AG09319 (cell line): Measurements from ENCODE around the gene KLHL10.
"Not testable (repeated sequence)": the region's sequence is repeated elsewhere in the genome, so short reads cannot be mapped to it uniquely, and the experiment has no call there.

Experiments used
- DNase-seq: peaks from one replicate; pipeline ENCODE4 v3.0.0-alpha.2; 2010; ENCODE audit warnings: low read depth; ENCODE audit errors: extremely low read depth
- TF ChIP-seq, protein P1 (sequence below): IDR thresholded peaks from 2 replicates; pipeline ENCODE4 v1.5.1; 2011; ENCODE audit warnings: low read depth, mild to moderate bottlenecking, inconsistent platforms, low read length, moderate library complexity

Gene KLHL10

GRCh38 chr17:41870097-41870496 lies 32.5 kb downstream of the KLHL10 start:
- no peak for DNase-seq
- TF ChIP-seq, protein P1, sequence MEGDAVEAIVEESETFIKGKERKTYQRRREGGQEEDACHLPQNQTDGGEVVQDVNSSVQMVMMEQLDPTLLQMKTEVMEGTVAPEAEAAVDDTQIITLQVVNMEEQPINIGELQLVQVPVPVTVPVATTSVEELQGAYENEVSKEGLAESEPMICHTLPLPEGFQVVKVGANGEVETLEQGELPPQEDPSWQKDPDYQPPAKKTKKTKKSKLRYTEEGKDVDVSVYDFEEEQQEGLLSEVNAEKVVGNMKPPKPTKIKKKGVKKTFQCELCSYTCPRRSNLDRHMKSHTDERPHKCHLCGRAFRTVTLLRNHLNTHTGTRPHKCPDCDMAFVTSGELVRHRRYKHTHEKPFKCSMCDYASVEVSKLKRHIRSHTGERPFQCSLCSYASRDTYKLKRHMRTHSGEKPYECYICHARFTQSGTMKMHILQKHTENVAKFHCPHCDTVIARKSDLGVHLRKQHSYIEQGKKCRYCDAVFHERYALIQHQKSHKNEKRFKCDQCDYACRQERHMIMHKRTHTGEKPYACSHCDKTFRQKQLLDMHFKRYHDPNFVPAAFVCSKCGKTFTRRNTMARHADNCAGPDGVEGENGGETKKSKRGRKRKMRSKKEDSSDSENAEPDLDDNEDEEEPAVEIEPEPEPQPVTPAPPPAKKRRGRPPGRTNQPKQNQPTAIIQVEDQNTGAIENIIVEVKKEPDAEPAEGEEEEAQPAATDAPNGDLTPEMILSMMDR = no peak

DNA sequence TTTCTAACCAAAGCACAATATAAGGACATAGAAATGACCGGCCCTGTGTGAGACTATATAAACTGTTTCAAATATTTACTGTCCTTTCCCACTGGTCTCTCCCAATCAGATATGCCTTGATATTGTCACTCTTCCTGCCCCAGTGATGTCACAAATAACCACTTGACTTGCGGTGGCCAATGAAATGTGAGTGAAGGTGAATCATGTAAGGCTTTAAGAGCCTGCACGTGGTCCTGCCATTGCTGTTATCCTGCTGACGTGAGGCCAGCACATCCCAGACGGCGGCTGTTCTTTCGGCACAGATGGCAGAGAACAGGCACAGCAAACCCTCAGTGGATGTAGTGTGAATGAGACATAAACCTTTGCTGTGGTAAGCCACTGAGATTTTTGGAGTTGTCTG lies 33.0 kb downstream of the KLHL10 start:
- no peak for DNase-seq
- TF ChIP-seq, protein P1 = no peak

DNA sequence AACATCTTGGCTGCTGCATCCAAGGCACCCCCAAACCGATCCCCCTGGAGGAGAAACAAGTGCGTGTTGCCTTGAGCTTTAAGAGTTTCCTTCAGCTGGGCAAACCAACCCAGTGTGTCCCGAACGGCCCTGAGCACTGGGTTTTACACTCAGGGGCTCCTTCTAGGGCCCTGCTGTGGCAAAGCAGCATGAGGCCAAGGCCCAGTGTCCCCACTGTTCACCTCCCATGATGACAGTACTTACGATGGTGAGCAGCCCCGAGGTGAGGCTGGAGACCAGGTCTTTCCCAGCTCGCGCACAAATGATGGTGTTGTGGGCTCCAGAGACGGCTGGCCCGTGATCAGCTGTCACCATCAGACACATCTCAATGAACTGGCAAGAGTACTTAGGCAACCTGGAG lies 34.2 kb downstream of the KLHL10 start:
- TF ChIP-seq, protein P1 = no peak
- no peak for DNase-seq

GRCh38 chr17:41873559-41874292 lies 36.1 kb downstream of the KLHL10 start:
- TF ChIP-seq, protein P1 = no peak
- DNase-seq = no peak

DNA sequence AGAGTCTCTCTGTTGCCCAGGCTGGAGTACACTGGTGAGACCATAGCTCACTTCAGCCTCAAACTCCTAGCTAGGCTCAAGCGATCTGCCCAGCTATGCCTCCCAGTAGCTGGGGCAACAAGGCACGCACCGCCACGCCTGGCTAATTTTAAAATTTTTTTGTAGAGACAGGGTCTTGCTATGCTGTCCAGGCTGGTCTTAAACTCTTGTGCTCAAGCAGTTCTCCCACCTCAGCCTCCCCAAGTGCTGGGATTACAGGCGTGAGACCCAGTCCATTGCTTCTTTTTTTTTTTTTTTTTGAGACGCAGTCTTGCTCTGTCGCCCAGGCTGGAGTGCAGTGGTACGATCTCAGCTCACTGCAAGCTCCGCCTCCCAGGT lies 36.7 kb downstream of the KLHL10 start:
- not testable (repeated sequence) for DNase-seq

DNA sequence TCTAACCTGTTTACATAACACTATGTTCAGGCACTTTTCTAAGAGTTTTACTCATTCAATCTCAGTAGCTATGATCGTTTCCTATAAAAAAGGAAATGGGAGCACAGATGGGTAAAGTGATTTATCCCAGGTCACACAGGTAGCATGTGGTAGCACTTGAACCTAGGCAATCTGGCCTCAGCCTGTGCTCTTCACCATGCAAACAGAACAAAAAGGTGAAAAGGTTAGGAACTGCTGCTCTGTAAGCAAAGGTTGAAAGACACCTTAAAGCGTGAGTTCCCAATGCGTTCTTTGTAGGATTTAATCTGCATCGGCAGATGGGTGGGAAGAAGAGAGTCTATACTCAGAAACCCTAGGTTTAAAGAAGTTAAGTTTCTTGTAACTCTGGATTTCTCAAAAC lies 42.5 kb downstream of the KLHL10 start:
- TF ChIP-seq, protein P1 = no peak
- no peak for DNase-seq

DNA sequence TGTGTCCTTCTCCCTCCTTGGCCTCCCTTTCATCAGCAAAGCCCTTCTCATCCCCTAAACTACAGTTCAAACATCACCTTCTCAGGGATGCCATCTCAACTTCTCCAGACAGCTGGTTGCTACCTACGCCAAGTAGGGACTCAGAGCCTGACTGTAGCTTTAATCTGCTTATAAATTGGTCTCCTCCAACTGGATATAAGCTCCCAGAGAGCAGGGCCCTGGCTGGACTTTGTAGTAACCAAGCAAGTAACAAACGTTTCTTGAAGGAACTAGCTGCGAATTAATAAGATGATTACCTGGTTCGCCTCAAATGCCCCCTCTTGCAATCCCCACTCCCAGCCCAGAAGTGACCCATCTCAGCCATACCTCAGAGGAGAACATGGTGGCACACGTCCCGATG lies 45.1 kb downstream of the KLHL10 start:
- TF ChIP-seq, protein P1 = no peak
- DNase-seq = no peak

DNA sequence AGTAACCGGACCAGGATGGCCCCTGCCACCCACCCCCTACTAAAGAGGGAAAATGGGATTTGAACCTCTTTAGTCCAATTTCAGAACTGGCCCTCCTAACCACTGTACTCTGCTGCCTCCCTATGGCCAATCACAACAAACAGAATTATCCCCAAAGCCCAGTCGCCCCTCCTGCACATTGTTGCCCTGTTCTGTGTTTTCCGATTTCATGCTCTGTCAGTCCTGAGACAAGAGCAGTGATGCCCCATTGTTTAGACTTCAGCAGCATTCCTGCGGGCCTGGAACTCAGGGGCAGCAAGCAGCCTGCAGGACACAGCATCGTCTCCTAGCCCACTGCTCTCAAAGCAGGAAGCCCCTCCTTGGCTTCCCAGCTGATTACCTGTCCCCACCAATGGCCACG lies 48.1 kb downstream of the KLHL10 start:
- no peak for DNase-seq
- TF ChIP-seq, protein P1 = peak; percentile 3
